ENCODE measurements around the gene PTOV1.

DNA sequence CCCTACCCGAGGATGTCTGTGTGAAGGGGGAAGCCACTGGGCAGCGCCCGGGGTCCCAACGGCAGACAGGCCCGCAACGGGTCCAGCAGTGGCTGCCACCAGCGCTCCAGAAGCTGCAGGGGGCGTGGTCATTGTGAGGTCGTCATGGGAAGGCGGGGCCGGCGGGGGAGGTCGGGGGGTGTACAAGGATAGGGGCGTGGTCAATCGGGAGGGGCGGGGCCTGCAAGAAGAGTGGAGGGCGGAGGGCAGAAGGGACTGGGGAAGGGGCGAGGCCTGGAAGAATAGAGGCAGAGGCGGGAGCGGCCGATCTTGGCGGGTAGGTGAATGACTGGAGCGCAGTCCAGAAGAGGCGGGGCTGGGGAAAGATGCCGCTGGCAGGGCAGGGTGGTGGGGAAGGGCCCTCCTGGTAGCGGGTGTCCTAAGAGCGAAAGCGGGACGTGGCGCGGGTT lies 42.2 kb upstream of the PTOV1 start:
- TF ChIP-seq JUND (IDR thresholded peaks at IDR 0.05; ENCODE audit: low read length) (no peak), JUN (IDR thresholded peaks at IDR 0.05; ENCODE audit: low read depth, low read length) (no peak)
- TF ChIP-seq, protein P1, sequence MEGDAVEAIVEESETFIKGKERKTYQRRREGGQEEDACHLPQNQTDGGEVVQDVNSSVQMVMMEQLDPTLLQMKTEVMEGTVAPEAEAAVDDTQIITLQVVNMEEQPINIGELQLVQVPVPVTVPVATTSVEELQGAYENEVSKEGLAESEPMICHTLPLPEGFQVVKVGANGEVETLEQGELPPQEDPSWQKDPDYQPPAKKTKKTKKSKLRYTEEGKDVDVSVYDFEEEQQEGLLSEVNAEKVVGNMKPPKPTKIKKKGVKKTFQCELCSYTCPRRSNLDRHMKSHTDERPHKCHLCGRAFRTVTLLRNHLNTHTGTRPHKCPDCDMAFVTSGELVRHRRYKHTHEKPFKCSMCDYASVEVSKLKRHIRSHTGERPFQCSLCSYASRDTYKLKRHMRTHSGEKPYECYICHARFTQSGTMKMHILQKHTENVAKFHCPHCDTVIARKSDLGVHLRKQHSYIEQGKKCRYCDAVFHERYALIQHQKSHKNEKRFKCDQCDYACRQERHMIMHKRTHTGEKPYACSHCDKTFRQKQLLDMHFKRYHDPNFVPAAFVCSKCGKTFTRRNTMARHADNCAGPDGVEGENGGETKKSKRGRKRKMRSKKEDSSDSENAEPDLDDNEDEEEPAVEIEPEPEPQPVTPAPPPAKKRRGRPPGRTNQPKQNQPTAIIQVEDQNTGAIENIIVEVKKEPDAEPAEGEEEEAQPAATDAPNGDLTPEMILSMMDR (IDR thresholded peaks at IDR 0.05; ENCODE audit: control extremely low read depth in 1 of 3, insufficient read depth in 1 of 3, low read depth in 1 of 3, low read length in 3 of 3), result no peak
- TF ChIP-seq, protein P2, sequence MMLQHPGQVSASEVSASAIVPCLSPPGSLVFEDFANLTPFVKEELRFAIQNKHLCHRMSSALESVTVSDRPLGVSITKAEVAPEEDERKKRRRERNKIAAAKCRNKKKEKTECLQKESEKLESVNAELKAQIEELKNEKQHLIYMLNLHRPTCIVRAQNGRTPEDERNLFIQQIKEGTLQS (IDR thresholded peaks at IDR 0.05; ENCODE audit: insufficient read depth, low read depth, low read length), result no peak

Data from H1 (cell line).